GM12878 (cell line): ENCODE data around the gene MILR1.

Source experiments
- ATF2 ChIP-seq: IDR thresholded peaks from 2 replicates; pipeline ENCODE4 v1.6.1; 2012; ENCODE audit warnings: low read length, inconsistent platforms
- CTCF ChIP-seq, 3 experiments: IDR thresholded peaks in 2 of 3; conservative IDR thresholded peaks in 1 of 3; 2 replicates each; pipeline ENCODE4 v1.5.1; 2011; ENCODE audit warnings: low read depth in 3 of 3, low read length in 3 of 3, mild to moderate bottlenecking in 3 of 3, control low read depth in 2 of 3, moderate library complexity in 2 of 3, inconsistent platforms in 1 of 3, mixed read lengths in 1 of 3; ENCODE audit not compliant: control insufficient read depth in 2 of 3, insufficient read depth in 1 of 3; ENCODE audit errors: extremely low read depth in 1 of 3
- LARP7 ChIP-seq: fragments of 450-650 bp; IDR thresholded peaks from 2 replicates; pipeline ENCODE4 v1.6.1; 2017; ENCODE audit warnings: mild to moderate bottlenecking
- NFYA ChIP-seq: IDR thresholded peaks from 2 replicates; pipeline ENCODE4 v1.6.1; 2011; ENCODE audit warnings: low read depth, mild to moderate bottlenecking, low read length, improper control_type of control experiment, borderline replicate concordance
- PRDM15 ChIP-seq: fragments of 450-650 bp; formaldehyde crosslinking; IDR thresholded peaks from 2 replicates; pipeline ENCODE4 v1.4.0; 2020; ENCODE audit warnings: mild to moderate bottlenecking, moderate library complexity
- RAD21 ChIP-seq: IDR thresholded peaks from 2 replicates; pipeline ENCODE4 v1.6.1; 2011; ENCODE audit warnings: mild to moderate bottlenecking, low read depth, low read length, moderate library complexity; ENCODE audit not compliant: insufficient read depth
- SMC3 ChIP-seq: IDR thresholded peaks from 2 replicates; pipeline ENCODE4 v1.6.1; 2011; ENCODE audit warnings: low read length, improper control_type of control experiment, borderline replicate concordance

- peak; percentile 66 for TF ChIP-seq RAD21
- TF ChIP-seq ATF2: no peak
- peak; percentile 44 to 69 (median 68) for TF ChIP-seq CTCF (IDR thresholded peaks at IDR 0.05 in 2 of 3, conservative IDR thresholded peaks at IDR 0.05 in 1 of 3; ENCODE audit: control insufficient read depth in 2 of 3, extremely low read depth in 1 of 3, insufficient read depth in 1 of 3, low read depth in 3 of 3, low read length in 3 of 3)
- peak; percentile 67; the same call in 1 of the 2 replicates for TF ChIP-seq SMC3
- TF ChIP-seq LARP7: no peak
- TF ChIP-seq PRDM15 (CRISPR knock-in tag): no peak
- no peak for TF ChIP-seq NFYA
These were observed 42.3 kb downstream of the MILR1 start for GRCh38 chr17:64491034-64491860.
